Measurements from ENCODE around the gene INTU. TPM values are rescaled to one million over a fixed set of nuclear protein-coding genes. Genes with fewer than 3 reads are reported as not detected.

Gene INTU
- total and polyA plus RNA-seq, 9 of the 15 experiments (the other 6 are each of a cell fraction or from before 2014, with no cell fraction given) = 1.5 to 8.9 (median 3.9) TPM

GRCh38 chr4:127648061-127648460, 15.3 kb downstream of the INTU start:
- FAIRE-seq (no peak), ATAC-seq (no peak), DNase-seq (ENCODE audit: extremely low read depth in 1 of 4, low spot score in 3 of 4) (no peak)
- no peak overlapping the region for H2AFZ ChIP-seq (ENCODE audit: low read depth, low read length)
- no peak overlapping the region for H3K4me2 ChIP-seq (ENCODE audit: insufficient read depth, low read length)
- H3K9me1 ChIP-seq (ENCODE audit: control insufficient read depth, insufficient read depth, low read length) = no peaks in the 10 kb centered on the region
- no peaks in the 10 kb centered on the region for H4K20me1 ChIP-seq (replicated peaks; ENCODE audit: control insufficient read depth, insufficient read depth, low read length)
- H3K79me2 ChIP-seq (ENCODE audit: control insufficient read depth, insufficient read depth, low read length) = no peaks in the 10 kb centered on the region
- WGBS (ENCODE audit: insufficient coverage, low coverage, missing lambda C conversion rate) = 48% methylated on average over 3 of the region's 3 CpGs
- ChIA-PET POLR2A (no interaction called here), CTCF (ENCODE audit: low intra/inter-chr PET ratio) (no interaction called here)
- no TSS peak for BruUV-seq (replicated peaks)
- intact Hi-C loops (cut with micrococcal nuclease) (no loop called here), in situ Hi-C loops (cut with MboI) (no loop called here)
- H3K4me1 ChIP-seq (replicated peaks in 1 of 2; ENCODE audit: control insufficient read depth in 2 of 2, insufficient read depth in 2 of 2, low read length in 2 of 2) = no peaks in the 10 kb centered on the region
- H3K36me3 ChIP-seq (ENCODE audit: control insufficient read depth, insufficient read depth, low read length) = peaks cover 9% of the 10 kb centered on the region; the same call in 2 of the 3 replicates
- no peaks in the 10 kb centered on the region for H3K9me3 ChIP-seq (replicated peaks; ENCODE audit: control insufficient read depth, insufficient read depth, low read depth, low read length)
- no peak overlapping the region for H3K4me3 ChIP-seq
- H3K9ac ChIP-seq (ENCODE audit: insufficient read depth in 1 of 2, low read depth in 2 of 2, low read length in 2 of 2) = no peak overlapping the region
- H3K27me3 ChIP-seq (ENCODE audit: control insufficient read depth in 2 of 2, insufficient read depth in 2 of 2, low read length in 2 of 2) = no peaks in the 10 kb centered on the region
- no peak overlapping the region for H3K27ac ChIP-seq (ENCODE audit: extremely low read depth, low read depth, low read length)
- TF ChIP-seq ATF7 (IDR thresholded peaks at IDR 0.05) (no peak), GMEB1 (CRISPR knock-in tag; IDR thresholded peaks at IDR 0.05) (no peak), STAT5A (IDR thresholded peaks at IDR 0.05; ENCODE audit: borderline replicate concordance, low read length) (no peak), ZSCAN32 (CRISPR knock-in tag; IDR thresholded peaks at IDR 0.05) (no peak), MED1 (CRISPR knock-in tag; IDR thresholded peaks at IDR 0.05; ENCODE audit: borderline replicate concordance) (no peak), PYGO2 (tag; IDR thresholded peaks at IDR 0.05) (no peak), TCF7L2 (IDR thresholded peaks at IDR 0.05; ENCODE audit: low read depth, low read length) (no peak), GABPB1 (CRISPR knock-in tag; IDR thresholded peaks at IDR 0.05) (no peak), CHD4 (IDR thresholded peaks at IDR 0.05; ENCODE audit: insufficient read depth, insufficient replicate concordance, low read depth, low read length, poor library complexity, severe bottlenecking) (no peak), ZMIZ1 (IDR thresholded peaks at IDR 0.05; ENCODE audit: low read depth in 2 of 2, low read length in 2 of 2) (no peak)
